ENCODE results near the gene FTO.
"Not testable (repeated sequence)": the region's sequence is repeated elsewhere in the genome, so short reads cannot be mapped to it uniquely, and the experiment has no call there.

The FTO gene

DNA sequence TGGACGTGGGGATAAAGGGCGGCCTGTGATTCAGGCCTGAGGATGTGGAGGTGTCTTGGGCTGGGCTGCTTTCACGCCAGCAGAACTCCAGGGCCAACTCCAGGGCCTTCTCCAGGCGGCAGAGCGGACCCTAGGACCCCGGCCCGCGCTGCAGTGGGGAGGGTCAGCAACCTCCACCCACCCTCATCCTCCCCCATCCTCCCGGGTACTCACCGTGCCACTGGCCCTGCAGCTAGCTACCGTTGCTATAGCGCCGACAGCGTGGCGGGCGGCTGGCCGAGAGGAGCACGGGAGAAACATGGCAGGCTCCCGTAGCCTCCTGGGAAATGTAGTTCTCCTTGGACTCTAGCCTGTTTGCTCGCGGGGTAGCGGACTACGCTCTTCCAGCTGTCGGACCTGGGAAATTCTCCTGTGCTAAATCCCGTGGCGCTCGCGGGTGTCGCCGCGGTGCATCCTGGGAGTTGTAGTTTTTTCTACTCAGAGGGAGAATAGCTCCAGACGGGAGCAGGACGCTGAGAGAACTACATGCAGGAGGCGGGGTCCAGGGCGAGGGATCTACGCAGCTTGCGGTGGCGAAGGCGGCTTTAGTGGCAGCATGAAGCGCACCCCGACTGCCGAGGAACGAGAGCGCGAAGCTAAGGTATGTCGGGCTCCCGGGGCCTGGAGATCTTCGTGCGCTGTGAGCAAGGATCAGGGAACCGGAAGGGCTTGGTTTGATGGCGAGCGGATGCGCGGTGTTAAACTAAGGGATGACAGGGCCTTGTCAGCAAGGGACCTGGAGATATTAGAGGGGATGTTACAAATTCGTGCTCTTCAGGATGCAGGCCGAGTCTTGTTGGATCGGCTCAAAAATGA, at the start of gene FTO, which contains the start of gene RPGRIP1L:
Gene FTO, plus strand, starts transcription at position 567 of the 855 bp plus-strand sequence.
Gene RPGRIP1L, minus strand, starts transcription at position 270 of the 855 bp plus-strand sequence. CDS start 3,136 bp downstream, outside the sequence.
- peak; percentile 85 for DNase-seq

DNA sequence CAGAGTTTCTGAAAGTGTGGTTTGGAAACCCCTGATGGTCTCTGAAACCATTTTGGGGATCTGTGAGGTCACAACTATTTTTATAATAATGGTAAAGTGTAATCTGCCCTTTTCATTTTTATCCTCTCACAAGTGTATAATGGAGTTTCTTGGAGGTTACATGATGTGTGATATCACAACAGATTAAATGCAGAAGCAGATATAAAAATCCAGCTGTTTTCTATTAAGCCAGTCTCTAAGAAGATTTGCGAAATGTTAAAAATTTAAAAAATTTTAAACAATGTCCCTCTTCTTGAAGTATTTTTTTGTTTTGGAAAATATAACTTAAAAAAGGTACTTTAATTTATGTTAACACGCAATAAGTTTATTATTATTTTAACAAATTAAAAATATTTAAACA, 49.0 kb upstream of the FTO start:
- DNase-seq: no peak

DNA sequence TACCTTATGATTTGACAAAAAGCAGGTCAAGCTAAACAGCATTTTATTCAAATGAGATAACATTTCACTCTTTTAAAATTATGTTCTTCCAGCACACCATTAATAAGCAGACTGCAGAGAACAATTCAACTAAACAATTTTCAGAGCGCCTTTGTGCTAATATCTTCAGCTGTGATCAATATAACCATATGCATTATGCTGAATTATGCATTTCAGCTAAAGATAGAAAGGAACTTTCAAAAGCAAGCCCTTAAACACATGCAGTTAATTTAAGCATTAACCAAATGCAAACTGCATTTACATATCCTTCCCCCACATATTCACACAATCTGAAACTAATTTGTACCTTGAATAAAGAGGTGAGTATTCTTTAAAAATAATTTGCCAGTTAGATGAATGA, 41.9 kb upstream of the FTO start:
- no peak for DNase-seq

DNA sequence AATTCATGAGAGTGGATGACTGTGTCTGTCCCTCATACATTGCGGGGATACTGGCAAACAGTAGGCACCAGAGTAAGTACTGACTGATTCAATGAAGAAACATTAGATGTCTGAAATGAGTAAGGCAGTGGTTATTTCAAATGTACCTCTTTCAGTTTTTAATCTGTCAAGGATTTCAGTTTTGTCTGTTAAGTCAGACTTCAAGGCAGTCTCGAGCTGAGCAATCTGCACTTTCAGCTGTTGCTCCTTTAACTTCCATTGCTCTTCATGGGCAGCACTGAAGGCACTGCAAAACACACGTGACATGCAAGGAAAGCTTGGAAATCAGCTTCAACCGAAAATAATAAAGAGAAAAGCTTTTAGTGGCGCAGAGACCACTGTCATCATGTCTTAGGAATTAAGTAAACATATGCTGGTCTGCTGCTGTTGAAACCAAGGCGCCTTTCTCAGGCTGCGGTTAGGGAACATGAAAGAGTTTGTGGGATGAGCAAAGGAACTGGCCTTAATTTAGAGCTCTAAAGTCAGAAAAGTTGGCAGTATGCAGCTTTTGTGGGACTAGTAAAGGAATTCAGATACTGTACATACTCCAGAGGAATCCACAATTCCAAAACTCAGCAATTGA, 39.1 kb upstream of the FTO start:
- no peak for DNase-seq

DNA sequence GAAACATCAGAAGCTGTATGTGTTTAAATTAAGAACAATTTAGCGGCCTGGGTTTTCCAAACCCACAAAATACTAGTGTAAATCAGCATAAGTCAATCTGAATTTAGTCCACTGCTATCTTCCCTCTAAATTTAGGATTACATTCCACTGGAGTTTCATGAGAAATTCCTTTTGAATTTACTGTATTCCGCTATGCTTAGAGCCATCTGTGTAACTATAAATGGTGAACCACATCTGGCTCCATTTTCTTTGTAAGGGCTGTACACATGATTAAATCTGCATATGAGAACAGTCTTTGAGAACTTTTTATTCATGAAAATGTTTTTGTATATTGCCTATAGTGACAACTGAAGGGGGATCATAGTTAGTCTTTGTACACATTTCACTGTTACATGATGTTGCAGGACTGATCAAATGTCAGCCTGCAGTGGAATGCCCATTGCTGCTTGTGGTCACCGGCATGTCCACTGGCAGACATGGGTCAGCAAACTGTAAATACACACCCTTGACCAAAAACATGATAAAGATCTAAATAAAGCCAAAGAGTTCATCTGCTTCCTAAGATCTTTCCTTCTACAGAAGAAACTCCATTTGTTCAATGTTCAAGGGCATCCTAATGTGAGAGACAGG, 37.1 kb upstream of the FTO start:
- no peak for DNase-seq

DNA sequence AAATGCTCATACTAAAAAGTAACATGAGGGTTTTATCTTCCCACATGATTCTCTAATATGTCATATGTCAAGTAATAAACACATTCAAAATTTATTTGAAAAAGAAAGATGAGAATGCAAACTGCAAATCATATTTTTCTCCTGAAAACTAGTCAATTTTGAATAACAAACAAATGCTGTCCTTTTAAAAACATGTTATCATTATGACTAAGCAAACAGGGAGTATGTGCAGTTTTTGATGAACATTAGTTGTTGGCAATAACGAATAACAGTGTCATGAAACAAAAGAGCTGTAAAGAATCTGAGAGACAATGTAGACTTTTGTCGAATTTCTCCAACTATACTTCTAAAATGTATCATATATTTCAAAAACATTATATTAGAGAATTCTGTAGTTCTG, 35.1 kb upstream of the FTO start:
- DNase-seq: no peak

DNA sequence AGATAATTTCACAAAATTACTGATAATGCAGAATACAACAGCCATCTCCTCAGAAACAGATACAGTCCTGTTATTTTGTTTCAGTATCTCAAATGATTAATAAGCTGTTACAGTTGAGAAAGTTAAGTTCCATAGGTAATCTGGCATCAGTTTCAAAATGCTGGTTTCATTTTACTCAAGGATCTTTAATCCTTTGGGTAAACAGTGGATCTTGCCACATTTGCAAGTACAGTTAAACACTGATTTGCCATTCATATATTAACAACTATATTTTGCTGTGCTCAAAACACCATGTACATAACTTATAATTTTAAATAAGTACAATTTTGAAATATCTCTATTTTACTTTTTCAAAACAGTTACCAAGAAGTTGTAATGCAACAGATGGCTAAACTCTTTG, 31.5 kb upstream of the FTO start:
- no peak for DNase-seq

DNA sequence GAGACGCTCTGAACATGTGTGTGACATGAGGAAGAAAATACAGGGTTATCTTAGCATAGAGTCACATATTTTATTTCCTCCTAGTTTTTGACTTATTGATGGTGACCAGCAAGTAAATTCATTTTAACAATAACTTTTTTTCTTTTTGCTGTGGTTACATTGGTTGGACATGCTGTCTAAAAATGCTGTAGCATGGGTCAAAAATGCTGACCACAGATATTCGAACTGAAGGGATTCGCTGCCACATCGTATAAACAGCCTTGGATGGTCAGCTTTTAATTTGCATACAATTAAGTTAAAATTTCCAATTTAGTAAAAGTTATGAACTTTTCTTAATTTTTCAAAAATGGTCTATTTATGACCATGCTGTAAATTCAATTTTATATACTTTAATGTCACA, 30.8 kb upstream of the FTO start:
- no peak for DNase-seq

DNA sequence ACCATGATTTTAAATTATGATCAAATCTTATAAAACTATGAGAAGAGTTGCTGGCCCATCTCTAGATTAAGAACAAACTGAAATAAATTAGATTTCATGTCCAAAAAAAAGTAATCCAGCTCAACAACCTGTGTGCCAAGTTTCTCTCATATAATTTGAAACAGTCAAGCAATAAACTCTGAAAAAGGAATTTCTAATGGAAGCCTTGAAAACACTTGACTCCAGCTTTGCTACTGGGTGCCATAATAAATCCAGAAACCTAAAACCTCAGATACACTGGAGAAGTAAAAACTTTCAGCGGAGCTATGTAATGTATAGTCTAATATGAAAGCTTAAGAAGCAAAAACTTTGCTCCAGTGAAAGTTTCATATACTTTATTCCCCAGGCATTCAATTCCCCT, 25.8 kb upstream of the FTO start:
- no peak for DNase-seq

DNA sequence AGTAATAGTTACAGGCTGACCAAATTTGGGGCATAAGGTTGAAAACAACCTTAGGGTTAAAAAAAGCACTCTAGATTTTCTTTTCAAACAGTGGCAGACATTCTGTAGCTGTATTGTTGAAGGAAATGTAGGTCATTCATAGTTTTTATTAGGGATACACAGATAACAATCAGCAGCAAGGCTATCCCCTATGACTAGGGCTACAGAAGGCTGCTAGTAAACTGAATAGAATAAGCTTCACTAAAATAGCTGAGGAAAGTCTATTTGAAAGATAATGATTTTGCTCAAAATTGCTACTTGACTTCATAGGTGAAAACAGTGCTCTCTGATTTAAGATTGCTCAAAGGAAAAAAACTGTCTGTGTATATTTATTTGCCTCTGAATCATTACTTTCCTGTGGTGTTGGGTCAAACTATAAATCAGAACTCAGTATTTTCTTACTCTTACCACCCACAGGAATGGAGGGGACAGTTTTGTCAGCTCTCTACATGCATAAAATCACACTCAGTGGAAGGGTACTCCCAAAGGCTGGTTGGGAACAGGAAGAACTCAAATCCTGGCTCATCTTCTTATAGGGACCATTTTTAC, 25.1 kb upstream of the FTO start:
- no peak for DNase-seq

DNA sequence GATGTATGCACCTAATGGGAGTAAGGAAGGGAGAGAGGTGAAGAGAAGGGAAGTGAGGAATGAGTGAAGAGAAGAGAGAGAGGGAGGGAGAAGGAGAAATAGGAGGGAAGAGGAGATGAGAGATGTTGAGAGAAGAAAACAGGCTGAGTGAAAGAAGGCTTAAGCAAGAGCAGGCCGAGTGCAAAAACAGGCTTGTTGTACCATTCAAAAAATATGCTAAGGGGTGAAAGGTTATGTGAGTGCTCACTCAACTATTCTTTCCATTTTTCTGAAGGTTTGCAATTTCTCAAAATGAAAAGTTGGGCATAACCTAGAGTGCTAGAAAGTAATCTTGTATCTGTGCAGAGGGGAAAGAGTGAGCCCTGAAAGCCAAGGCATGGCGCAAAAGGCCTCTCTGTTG, 23.2 kb upstream of the FTO start:
- no peak for DNase-seq

DNA sequence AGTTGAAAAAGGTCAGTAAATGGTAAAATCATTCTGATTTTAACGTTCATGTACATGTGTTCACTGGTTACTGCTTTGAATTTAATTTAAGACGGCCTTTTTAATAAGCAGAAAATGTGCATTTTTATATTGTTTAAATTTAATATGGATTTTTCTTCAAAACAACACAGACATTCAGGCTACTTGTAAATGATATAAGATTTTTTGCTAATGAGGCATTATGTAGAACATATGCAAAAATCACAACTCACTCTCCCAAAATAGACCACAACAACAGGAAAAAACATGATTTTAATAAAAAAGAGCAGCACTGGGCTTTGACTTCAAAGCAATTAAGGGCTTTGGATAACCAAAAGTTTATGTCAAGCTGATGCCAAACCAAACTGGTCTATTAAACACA, 22.6 kb upstream of the FTO start:
- no peak for DNase-seq

DNA sequence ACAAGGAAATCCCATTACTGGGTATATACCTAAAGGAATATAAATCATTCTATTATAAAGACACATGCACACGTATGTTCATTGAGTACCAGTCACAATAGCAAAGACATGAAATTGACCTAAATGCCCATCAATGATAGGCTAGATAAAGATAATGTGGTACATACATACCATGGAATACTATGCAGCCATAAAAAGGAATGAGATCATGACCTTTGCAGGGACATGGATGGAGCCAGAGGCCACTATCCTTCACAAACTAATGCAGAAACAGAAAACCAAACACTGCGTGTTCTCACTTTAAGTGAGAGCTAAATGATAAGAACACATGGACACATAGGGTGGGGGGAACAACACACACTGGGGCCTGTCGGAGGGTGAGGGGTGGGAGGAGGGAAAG, 18.6 kb upstream of the FTO start:
- not testable (repeated sequence) for DNase-seq

DNA sequence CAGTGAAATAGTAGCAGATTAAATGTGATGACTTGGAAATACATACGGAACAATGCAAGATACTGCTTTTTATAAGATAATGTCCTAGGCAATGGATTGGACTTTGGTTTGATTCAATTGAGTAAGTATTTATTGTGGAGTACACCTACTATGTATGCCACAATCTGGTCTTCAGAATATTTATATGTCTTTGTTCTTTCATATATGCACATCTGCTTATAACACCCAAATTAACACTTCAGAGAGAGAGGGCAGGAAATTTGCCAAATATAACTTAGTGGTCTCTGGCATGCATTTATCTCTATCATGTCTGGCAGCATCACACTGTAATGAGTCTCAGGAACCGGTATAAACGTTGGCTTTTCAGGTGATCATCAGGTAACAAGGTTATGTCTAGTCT, 17.2 kb upstream of the FTO start:
- DNase-seq: no peak

DNA sequence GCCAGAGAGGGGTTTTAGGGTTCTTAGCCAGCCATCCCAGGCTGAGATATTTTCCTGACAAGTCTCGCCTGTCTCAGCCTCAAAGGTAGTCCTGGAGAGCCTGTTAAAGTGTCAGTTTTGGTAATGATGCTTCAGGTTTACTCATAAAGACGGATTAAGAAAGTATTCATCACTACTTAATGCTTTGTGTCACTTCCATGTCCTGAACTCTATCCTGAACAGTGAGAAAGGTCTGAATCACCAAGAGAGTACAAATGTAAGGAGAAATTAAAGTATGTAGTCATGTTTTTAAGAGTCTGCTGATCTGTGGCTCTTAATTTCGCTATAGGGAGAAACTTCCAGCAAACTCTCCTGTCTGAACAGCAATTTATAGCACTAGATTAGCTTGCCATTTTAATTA, 14.3 kb upstream of the FTO start:
- no peak for DNase-seq

DNA sequence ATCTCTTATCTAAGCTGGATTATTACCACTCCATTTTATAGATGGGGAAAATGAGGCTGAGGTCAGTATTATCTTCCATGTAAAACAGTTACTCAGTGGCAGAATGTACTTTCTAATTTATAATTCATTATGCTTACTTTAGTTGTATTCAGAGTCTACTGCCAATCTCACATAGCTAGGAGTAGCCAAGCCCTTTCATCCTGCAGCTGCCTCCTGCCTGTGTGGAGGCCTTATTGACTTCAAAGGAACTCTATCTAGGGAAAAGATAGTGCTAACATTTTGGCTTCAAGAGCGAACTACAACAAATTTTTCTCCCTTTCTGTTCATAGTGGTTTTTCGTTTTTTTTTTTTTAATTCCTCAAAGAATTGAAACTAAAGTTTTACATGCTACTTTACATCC, 13.2 kb upstream of the FTO start:
- DNase-seq: no peak

DNA sequence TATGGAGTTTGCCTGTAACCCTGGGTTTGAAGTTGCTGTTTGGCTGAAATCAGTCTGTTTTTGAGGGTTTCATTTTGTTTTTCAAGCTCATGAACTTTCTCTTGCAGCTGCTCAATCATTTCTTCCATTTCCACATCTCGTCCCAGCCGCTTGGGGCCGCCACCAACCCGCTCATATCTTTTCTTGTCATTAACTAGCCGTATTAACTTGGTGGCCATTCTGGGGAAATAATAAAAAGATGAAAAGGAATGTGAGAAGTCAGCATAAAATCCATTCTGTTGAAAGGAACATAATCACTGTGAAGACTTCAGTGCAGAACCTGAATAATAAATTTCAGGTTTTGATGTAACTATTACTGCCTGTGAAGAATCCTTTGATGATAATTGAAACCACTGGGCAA, 11.8 kb upstream of the FTO start:
- DNase-seq: no peak

DNA sequence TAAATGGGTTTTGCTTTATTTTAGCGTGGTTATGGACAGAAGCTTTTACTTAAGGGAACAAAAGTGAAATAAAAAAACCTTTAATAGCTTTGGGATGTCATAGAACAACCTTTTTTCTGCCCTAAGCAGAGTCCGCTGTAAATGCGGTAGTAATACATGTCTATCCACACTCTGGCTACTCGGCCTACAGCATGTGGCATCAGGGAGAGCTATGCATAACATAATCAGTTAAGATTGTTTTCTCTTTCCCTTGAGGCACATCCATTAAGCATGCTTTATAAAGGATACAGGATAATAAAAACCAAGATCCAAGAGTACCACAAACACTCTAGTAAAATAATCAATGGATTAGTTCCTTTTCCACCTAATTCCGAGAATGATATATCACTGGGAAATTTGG, 10.6 kb upstream of the FTO start:
- DNase-seq: no peak

DNA sequence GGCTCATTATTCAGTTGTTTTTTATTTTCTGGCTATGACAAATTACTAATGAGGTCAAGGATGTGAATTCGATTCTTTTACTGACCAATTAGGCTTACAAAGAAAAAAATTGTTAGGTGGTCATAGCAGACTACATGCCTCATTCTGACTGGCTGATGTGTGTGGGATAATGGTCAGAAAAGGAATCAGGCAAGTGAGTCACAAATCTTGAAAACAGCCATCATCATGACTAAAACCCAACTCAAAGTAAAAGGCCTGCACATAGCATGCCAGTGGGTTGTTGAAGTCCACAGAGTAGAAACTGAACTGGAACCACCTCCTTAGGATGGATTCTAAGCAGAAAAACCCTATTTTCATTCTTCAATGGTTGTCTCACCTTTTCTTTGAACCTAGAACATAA, 8.9 kb upstream of the FTO start:
- no peak for DNase-seq

DNA sequence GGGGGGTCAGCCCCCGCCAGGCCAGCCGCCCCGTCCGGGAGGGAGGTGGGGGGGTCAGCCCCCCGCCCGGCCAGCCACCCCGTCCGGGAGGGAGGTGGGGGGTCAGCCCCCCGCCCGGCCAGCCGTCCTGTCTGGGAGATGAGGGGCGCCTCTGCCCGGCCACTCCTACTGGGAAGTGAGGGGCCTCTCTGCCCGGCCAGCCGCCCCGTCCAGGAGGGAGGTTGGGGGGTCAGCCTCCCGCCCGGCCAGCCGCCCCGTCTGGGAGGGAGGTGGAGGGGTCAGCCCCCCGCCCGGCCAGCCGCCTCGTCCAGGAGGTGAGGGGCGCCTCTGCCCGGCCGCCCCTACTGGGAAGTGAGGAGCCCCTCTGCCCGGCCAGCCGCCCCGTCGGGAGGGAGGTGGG, 5.7 kb upstream of the FTO start:
- not testable (repeated sequence) for DNase-seq

DNA sequence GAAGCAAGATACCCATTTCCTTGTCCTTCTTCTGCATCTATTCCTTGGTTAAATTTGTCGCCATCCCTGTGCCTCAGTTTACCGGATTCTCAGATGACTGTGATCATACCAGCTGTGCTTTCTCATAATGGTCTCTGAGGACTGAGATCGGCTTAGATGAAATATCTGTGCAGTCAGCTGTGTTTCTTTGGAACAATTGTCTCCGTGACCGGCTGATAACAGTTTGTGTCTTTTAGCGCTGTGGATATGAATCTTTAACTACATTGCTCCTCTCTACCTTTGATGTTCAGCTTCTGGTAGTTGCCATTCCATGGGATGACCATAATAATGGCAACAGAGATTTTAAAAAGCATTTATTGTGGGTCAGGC, 473 bp downstream of the FTO start:
- DNase-seq: no peak

DNA sequence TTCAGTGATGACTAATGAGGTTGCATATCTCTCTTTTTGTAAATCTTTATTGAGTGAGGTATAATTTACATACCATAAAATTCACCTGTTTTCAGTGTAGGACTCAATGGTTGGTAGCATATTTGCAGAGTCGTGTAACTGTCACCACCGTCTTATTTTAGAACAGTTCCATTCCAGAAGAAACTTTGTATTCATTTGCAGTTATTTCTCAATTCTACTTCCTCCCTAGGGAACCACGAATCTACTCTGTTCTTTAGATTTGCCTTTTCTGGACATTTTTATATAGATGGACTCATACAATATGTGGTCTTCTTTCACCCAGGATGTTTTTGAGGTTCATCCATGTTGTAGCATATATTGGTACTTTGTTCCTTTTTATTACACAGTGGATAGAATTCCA, 3.7 kb downstream of the FTO start:
- DNase-seq: no peak

DNA sequence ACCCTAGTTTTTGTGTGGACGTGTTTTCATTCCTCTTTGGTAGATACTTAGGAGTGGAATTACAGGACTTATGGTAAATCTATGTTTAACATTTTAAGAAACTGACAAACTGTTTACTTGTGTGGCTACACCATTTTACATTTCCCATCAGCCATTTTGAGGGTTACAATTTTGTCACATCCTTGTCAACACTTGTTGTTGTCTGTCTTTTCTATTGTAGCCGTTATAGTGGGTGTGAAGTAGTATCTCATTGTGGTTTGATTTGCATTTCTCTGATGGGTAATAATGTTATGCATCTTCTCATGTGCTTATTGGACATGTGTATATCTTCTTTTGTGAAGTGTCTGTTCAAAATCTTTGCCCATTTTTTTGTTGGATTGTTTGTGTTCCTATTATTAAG, 4.5 kb downstream of the FTO start:
- no peak for DNase-seq

DNA sequence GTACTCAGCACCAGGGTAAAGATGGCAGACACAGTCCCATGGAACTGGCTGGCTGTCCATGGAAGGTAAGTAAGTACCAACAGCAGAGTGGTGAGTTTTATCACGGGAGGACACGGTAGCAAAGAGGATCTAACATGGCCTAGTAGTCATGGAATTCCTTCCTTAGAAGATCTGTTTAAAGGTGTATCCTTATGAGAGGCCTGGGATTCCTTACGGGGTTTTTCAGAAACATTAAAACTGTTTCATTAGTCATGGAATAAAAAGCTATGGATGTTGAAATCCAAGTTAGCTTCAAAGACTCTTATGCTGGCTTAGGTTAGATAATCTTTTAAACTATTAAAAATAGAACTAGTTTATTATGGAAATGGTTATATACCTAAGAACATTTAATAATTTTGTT, 7.4 kb downstream of the FTO start:
- DNase-seq: no peak
